Bronchial epithelial cell (primary cell): ENCODE results near the gene ITPRIP. TPM values are rescaled to one million over a fixed set of nuclear protein-coding genes. Genes with fewer than 3 reads are reported as not detected.

Source experiments
- DNase-seq: peaks from one replicate; pipeline ENCODE4 v3.0.0-alpha.2; 2010; ENCODE audit warnings: low read depth
- FAIRE-seq: peaks from 2 replicates; lab custom pipeline; 2011; peaks lifted over from hg19 to GRCh38; lab: Jason Lieb, UNC
- H3K27me3 ChIP-seq: 2 replicates; pipeline ENCODE4 v1.5.1; 2011; ENCODE audit warnings: low read length; ENCODE audit not compliant: control insufficient read depth, insufficient read depth
- H3K36me3 ChIP-seq: 2 replicates; pipeline ENCODE4 v1.5.1; 2011; ENCODE audit warnings: low read length; ENCODE audit not compliant: control insufficient read depth, insufficient read depth
- H3K4me3 ChIP-seq: 2 replicates; pipeline ENCODE4 v1.5.1; 2011; ENCODE audit warnings: mild to moderate bottlenecking, low read depth, low read length, control low read depth
- CTCF ChIP-seq: IDR thresholded peaks from 2 replicates; pipeline ENCODE4 v1.5.1; 2011; ENCODE audit warnings: mild to moderate bottlenecking, moderate library complexity, low read length, control low read depth, inconsistent platforms; ENCODE audit not compliant: insufficient read depth, severe bottlenecking
- total RNA-seq: library from RNA; depleted of rRNA; stranded (reverse); fragments of >200 nt; gene quantifications from 2 replicates; pipeline ENCODE4 v1.2.1, GENCODE V29; 2014

The ITPRIP gene
- total RNA-seq, 1 donor from 2014 or later, result 12.9 TPM

- FAIRE-seq (no peak), DNase-seq (no peak)
- Histone ChIP-seq H3K4me3 (no peak overlapping the region), H3K27me3 (no peaks in the 10 kb centered on the region), H3K36me3 (peaks cover 27% of the 10 kb centered on the region)
- no peak for TF ChIP-seq CTCF
Observed at GRCh38 chr10:104315486-104315921, 22.8 kb downstream of the ITPRIP start.

- FAIRE-seq, result no peak
- no peak for TF ChIP-seq CTCF
- no peaks in the 10 kb centered on the region for H3K27me3 ChIP-seq
- peaks cover 27% of the 10 kb centered on the region for H3K36me3 ChIP-seq
- DNase-seq, result no peak
- H3K4me3 ChIP-seq, result no peak overlapping the region
Observed at GRCh38 chr10:104314591-104315485, 23.4 kb downstream of the ITPRIP start.

- Histone ChIP-seq H3K36me3 (peaks cover 24% of the 10 kb centered on the region), H3K4me3 (no peak overlapping the region), H3K27me3 (no peaks in the 10 kb centered on the region)
- no peak for TF ChIP-seq CTCF
- no peak for DNase-seq
- no peak for FAIRE-seq
Observed at GRCh38 chr10:104311184-104311720, 27.0 kb downstream of the ITPRIP start.

- H3K27me3 ChIP-seq, result no peaks in the 10 kb centered on the region
- FAIRE-seq (no peak), DNase-seq (no peak)
- H3K4me3 ChIP-seq, result no peak overlapping the region
- H3K36me3 ChIP-seq, result peaks cover 19% of the 10 kb centered on the region
- no peak for TF ChIP-seq CTCF
Observed at GRCh38 chr10:104309980-104310978, 28.0 kb downstream of the ITPRIP start.

- no peak for FAIRE-seq
- no peak for TF ChIP-seq CTCF
- no peak for DNase-seq
- peaks cover 10% of the 10 kb centered on the region for H3K36me3 ChIP-seq
- no peaks in the 10 kb centered on the region for H3K27me3 ChIP-seq
- H3K4me3 ChIP-seq, result no peak overlapping the region
Observed at GRCh38 chr10:104308439-104308903, 29.8 kb downstream of the ITPRIP start.
